ENCODE measurements around the gene SORCS2. TPM values are rescaled to one million over a fixed set of nuclear protein-coding genes. Genes with fewer than 3 reads are reported as not detected.

SORCS2 gene
- total and polyA plus RNA-seq, 2 donors (not counting 1 experiment from before 2014, with no cell fraction given), result not detected

DNA sequence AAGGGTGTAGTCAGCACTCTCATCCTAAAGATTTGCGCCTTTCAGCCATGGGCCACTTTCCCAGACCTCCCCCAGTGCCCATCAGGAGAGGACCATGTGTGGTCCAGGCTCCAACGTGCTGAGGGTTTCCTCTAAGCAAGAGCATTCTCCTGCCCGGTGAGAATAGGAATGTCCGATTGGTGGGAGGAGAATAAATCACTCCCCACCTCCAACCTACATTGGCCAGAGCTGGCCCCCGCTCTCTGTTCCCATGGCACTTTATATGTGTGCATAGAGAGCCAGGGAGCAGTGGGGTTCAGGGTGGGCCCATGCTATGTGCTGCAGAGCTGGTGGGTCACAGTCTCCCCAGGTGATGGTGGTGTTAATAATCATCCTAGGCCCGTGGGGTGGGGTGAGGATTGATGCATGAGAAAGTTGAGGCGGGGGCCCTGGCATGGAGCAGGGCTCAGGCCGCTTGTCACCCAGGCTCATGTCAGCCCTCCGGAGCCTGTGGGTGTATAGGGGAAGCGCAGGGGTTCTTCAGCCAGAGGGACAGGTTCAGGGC, 6.8 kb upstream of the SORCS2 start:
- intact Hi-C loops (cut with micrococcal nuclease), result no loop called here
- DNase-seq (no peak), ATAC-seq (ENCODE audit: low read depth) (no peak)
- H3K4me1 ChIP-seq (ENCODE audit: control insufficient read depth in 2 of 2, insufficient read depth in 2 of 2, low read length in 2 of 2), result no peaks in the 10 kb centered on the region
- H3K9ac ChIP-seq (ENCODE audit: low read length), result no peak overlapping the region
- H3K27me3 ChIP-seq (replicated peaks in 1 of 4; ENCODE audit: control extremely low read depth in 1 of 4, control insufficient read depth in 3 of 4, insufficient read depth in 4 of 4, low read length in 3 of 4), result no peaks in the 10 kb centered on the region
- POLR2A ChIA-PET, result no interaction called here
- H2AFZ ChIP-seq (ENCODE audit: insufficient read depth, low read depth, low read length, poor library complexity, severe bottlenecking), result no peak overlapping the region
- TF ChIP-seq EZH2 (IDR thresholded peaks at IDR 0.05; ENCODE audit: borderline replicate concordance, insufficient read depth, low read depth, low read length, poor library complexity, severe bottlenecking), result no peak
- TF ChIP-seq, protein P1, sequence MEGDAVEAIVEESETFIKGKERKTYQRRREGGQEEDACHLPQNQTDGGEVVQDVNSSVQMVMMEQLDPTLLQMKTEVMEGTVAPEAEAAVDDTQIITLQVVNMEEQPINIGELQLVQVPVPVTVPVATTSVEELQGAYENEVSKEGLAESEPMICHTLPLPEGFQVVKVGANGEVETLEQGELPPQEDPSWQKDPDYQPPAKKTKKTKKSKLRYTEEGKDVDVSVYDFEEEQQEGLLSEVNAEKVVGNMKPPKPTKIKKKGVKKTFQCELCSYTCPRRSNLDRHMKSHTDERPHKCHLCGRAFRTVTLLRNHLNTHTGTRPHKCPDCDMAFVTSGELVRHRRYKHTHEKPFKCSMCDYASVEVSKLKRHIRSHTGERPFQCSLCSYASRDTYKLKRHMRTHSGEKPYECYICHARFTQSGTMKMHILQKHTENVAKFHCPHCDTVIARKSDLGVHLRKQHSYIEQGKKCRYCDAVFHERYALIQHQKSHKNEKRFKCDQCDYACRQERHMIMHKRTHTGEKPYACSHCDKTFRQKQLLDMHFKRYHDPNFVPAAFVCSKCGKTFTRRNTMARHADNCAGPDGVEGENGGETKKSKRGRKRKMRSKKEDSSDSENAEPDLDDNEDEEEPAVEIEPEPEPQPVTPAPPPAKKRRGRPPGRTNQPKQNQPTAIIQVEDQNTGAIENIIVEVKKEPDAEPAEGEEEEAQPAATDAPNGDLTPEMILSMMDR (IDR thresholded peaks at IDR 0.05), result no peak
- 92% methylated on average over 4 of the region's 10 CpGs for WGBS (ENCODE audit: insufficient coverage)
- H3K27me3 Mint-ChIP-seq, result peaks cover 28% of the 10 kb centered on the region
- H3K4me1 Mint-ChIP-seq, result no peaks in the 10 kb centered on the region
- H3K9me3 Mint-ChIP-seq (ENCODE audit: insufficient read depth), result no peaks in the 10 kb centered on the region
- no peak overlapping the region for H3K4me3 Mint-ChIP-seq
- no peaks in the 10 kb centered on the region for H3K79me2 ChIP-seq (ENCODE audit: control insufficient read depth, insufficient read depth, low read length)
- H3K4me3 ChIP-seq (ENCODE audit: control extremely low read depth in 1 of 5, extremely low read depth in 1 of 5, insufficient read depth in 1 of 5, low read depth in 2 of 5, low read length in 4 of 5), result no peak overlapping the region
- no peak overlapping the region for H3K27ac Mint-ChIP-seq
- H3K4me2 ChIP-seq (replicated peaks; ENCODE audit: low read depth, low read length, poor library complexity, severe bottlenecking), result no peak overlapping the region
- H3K27ac ChIP-seq (ENCODE audit: low read length in 2 of 2), result no peak overlapping the region
- peaks cover 0 to 2% (median 0%) of the 10 kb centered on the region in 3 donors for H3K9me3 ChIP-seq (ENCODE audit: control extremely low read depth in 1 of 3, control insufficient read depth in 2 of 3, insufficient read depth in 1 of 3, low read length in 2 of 3)
- no peaks in the 10 kb centered on the region for H3K36me3 ChIP-seq (replicated peaks in 1 of 2; ENCODE audit: control extremely low read depth in 1 of 2, control insufficient read depth in 1 of 2, extremely low read depth in 1 of 2, insufficient read depth in 2 of 2, low read length in 1 of 2)
- no peaks in the 10 kb centered on the region for H4K20me1 ChIP-seq (ENCODE audit: control insufficient read depth, insufficient read depth, low read length, poor library complexity, severe bottlenecking)
- CTCF ChIA-PET, result no interaction called here

DNA sequence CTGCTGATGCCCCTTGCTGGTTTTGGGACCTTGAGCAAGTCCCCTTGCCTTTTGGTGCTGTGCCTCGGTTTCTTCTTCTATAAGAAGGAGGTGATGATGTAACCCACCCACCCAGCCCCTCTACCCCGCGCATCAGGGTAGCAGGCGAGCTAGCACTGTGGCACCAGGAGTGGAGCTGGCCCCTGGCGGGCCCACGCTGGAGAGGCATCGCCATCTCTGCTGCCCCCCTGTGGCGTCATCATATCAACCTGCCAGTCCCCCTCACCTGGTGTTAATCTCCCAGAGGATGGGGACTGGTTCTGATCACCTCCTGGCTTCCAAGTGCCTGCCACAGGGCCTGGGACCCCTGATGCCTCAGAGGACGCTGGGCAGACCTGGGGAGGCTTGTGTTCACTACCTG, 6.3 kb upstream of the SORCS2 start:
- Histone ChIP-seq H3K36me3 (replicated peaks in 1 of 2; ENCODE audit: control extremely low read depth in 1 of 2, control insufficient read depth in 1 of 2, extremely low read depth in 1 of 2, insufficient read depth in 2 of 2, low read length in 1 of 2) (no peaks in the 10 kb centered on the region), H3K4me3 (ENCODE audit: control extremely low read depth in 1 of 5, extremely low read depth in 1 of 5, insufficient read depth in 1 of 5, low read depth in 2 of 5, low read length in 4 of 5) (no peak overlapping the region), H3K27ac (ENCODE audit: low read length in 2 of 2) (no peak overlapping the region), H3K79me2 (ENCODE audit: control insufficient read depth, insufficient read depth, low read length) (no peaks in the 10 kb centered on the region), H3K9ac (ENCODE audit: low read length) (no peak overlapping the region), H3K27me3 (replicated peaks in 1 of 4; ENCODE audit: control extremely low read depth in 1 of 4, control insufficient read depth in 3 of 4, insufficient read depth in 4 of 4, low read length in 3 of 4) (peaks cover 0 to 3% (median 0%) of the 10 kb centered on the region in 4 experiments), H3K4me2 (replicated peaks; ENCODE audit: low read depth, low read length, poor library complexity, severe bottlenecking) (no peak overlapping the region), H2AFZ (ENCODE audit: insufficient read depth, low read depth, low read length, poor library complexity, severe bottlenecking) (no peak overlapping the region), H3K9me3 (ENCODE audit: control extremely low read depth in 1 of 3, control insufficient read depth in 2 of 3, insufficient read depth in 1 of 3, low read length in 2 of 3) (peaks cover 0 to 2% (median 0%) of the 10 kb centered on the region in 3 donors), H3K4me1 (ENCODE audit: control insufficient read depth in 2 of 2, insufficient read depth in 2 of 2, low read length in 2 of 2) (no peaks in the 10 kb centered on the region), H4K20me1 (ENCODE audit: control insufficient read depth, insufficient read depth, low read length, poor library complexity, severe bottlenecking) (no peaks in the 10 kb centered on the region)
- 27% methylated on average over 6 of the region's 9 CpGs for WGBS (ENCODE audit: insufficient coverage)
- Mint-ChIP-seq H3K4me3 (no peak overlapping the region), H3K27ac (no peak overlapping the region), H3K27me3 (peaks cover 31% of the 10 kb centered on the region), H3K4me1 (no peaks in the 10 kb centered on the region), H3K9me3 (ENCODE audit: insufficient read depth) (no peaks in the 10 kb centered on the region)
- POLR2A ChIA-PET, result no interaction called here
- no peak for ATAC-seq (ENCODE audit: low read depth)
- no peak for DNase-seq
- TF ChIP-seq EZH2 (IDR thresholded peaks at IDR 0.05; ENCODE audit: borderline replicate concordance, insufficient read depth, low read depth, low read length, poor library complexity, severe bottlenecking), result no peak
- TF ChIP-seq, protein P1 (IDR thresholded peaks at IDR 0.05), result no peak
- CTCF ChIA-PET, result no interaction called here
- intact Hi-C loops (cut with micrococcal nuclease), result no loop called here
